Neural cell (in vitro differentiated cells): ENCODE measurements around the gene SETBP1.

Experiments
- TAF1 ChIP-seq: IDR thresholded peaks from 2 replicates; pipeline ENCODE4 v1.6.1; 2012; ENCODE audit warnings: low read depth
- TF ChIP-seq, protein P1 (sequence below): fragments of 450-650 bp; IDR thresholded peaks from 2 replicates; pipeline ENCODE4 v1.5.1; 2014; ENCODE audit warnings: antibody characterized with exemption, mild to moderate bottlenecking, moderate library complexity; ENCODE audit not compliant: poor library complexity, severe bottlenecking
- TF ChIP-seq, protein P2 (sequence below): IDR thresholded peaks from 2 replicates; pipeline ENCODE4 v1.6.1; 2012; ENCODE audit warnings: borderline replicate concordance

DNA sequence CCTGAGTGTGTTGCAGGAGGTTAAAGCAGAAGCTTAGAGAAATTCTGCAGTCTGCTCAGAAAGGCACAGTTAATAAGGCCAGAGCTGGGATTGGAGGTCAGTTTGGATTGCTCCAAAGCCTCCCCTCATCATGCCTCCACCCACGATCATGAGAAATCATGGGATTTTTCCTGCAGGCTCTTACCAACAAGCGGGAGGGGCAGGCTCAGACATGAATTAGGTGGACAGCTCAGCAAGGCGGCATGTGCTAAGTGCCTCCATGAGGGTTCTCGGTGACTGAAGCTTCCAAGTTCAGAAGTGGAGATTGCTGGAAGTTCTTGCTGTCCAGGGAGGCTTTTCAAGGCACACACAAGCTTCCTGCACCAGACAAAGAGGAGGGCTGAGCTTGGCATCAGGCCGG is 163.8 kb downstream of the SETBP1 start:
- TF ChIP-seq TAF1: no peak
- TF ChIP-seq, protein P1, sequence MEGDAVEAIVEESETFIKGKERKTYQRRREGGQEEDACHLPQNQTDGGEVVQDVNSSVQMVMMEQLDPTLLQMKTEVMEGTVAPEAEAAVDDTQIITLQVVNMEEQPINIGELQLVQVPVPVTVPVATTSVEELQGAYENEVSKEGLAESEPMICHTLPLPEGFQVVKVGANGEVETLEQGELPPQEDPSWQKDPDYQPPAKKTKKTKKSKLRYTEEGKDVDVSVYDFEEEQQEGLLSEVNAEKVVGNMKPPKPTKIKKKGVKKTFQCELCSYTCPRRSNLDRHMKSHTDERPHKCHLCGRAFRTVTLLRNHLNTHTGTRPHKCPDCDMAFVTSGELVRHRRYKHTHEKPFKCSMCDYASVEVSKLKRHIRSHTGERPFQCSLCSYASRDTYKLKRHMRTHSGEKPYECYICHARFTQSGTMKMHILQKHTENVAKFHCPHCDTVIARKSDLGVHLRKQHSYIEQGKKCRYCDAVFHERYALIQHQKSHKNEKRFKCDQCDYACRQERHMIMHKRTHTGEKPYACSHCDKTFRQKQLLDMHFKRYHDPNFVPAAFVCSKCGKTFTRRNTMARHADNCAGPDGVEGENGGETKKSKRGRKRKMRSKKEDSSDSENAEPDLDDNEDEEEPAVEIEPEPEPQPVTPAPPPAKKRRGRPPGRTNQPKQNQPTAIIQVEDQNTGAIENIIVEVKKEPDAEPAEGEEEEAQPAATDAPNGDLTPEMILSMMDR: no peak
- TF ChIP-seq, protein P2, sequence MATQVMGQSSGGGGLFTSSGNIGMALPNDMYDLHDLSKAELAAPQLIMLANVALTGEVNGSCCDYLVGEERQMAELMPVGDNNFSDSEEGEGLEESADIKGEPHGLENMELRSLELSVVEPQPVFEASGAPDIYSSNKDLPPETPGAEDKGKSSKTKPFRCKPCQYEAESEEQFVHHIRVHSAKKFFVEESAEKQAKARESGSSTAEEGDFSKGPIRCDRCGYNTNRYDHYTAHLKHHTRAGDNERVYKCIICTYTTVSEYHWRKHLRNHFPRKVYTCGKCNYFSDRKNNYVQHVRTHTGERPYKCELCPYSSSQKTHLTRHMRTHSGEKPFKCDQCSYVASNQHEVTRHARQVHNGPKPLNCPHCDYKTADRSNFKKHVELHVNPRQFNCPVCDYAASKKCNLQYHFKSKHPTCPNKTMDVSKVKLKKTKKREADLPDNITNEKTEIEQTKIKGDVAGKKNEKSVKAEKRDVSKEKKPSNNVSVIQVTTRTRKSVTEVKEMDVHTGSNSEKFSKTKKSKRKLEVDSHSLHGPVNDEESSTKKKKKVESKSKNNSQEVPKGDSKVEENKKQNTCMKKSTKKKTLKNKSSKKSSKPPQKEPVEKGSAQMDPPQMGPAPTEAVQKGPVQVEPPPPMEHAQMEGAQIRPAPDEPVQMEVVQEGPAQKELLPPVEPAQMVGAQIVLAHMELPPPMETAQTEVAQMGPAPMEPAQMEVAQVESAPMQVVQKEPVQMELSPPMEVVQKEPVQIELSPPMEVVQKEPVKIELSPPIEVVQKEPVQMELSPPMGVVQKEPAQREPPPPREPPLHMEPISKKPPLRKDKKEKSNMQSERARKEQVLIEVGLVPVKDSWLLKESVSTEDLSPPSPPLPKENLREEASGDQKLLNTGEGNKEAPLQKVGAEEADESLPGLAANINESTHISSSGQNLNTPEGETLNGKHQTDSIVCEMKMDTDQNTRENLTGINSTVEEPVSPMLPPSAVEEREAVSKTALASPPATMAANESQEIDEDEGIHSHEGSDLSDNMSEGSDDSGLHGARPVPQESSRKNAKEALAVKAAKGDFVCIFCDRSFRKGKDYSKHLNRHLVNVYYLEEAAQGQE: no peak
